ENCODE measurements around the gene DAZ3.
"Not testable (repeated sequence)": the region's sequence is repeated elsewhere in the genome, so short reads cannot be mapped to it uniquely, and the experiment has no call there.

GRCh38 chrY:24824184-24824879 lies 11.1 kb upstream of the DAZ3 start:
- TF ChIP-seq, protein P1, sequence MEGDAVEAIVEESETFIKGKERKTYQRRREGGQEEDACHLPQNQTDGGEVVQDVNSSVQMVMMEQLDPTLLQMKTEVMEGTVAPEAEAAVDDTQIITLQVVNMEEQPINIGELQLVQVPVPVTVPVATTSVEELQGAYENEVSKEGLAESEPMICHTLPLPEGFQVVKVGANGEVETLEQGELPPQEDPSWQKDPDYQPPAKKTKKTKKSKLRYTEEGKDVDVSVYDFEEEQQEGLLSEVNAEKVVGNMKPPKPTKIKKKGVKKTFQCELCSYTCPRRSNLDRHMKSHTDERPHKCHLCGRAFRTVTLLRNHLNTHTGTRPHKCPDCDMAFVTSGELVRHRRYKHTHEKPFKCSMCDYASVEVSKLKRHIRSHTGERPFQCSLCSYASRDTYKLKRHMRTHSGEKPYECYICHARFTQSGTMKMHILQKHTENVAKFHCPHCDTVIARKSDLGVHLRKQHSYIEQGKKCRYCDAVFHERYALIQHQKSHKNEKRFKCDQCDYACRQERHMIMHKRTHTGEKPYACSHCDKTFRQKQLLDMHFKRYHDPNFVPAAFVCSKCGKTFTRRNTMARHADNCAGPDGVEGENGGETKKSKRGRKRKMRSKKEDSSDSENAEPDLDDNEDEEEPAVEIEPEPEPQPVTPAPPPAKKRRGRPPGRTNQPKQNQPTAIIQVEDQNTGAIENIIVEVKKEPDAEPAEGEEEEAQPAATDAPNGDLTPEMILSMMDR (IDR thresholded peaks at IDR 0.05) = not testable (repeated sequence)
- not testable (repeated sequence) for TF ChIP-seq POLR2AphosphoS5, EP300, POLR2A (IDR thresholded peaks at IDR 0.05)

Measured in upper lobe of left lung (tissue), 4 donors.